Measurements from ENCODE around the gene RNF4.
"Not testable (repeated sequence)": the region's sequence is repeated elsewhere in the genome, so short reads cannot be mapped to it uniquely, and the experiment has no call there.

Gene RNF4, protein sequence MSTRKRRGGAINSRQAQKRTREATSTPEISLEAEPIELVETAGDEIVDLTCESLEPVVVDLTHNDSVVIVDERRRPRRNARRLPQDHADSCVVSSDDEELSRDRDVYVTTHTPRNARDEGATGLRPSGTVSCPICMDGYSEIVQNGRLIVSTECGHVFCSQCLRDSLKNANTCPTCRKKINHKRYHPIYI

DNA sequence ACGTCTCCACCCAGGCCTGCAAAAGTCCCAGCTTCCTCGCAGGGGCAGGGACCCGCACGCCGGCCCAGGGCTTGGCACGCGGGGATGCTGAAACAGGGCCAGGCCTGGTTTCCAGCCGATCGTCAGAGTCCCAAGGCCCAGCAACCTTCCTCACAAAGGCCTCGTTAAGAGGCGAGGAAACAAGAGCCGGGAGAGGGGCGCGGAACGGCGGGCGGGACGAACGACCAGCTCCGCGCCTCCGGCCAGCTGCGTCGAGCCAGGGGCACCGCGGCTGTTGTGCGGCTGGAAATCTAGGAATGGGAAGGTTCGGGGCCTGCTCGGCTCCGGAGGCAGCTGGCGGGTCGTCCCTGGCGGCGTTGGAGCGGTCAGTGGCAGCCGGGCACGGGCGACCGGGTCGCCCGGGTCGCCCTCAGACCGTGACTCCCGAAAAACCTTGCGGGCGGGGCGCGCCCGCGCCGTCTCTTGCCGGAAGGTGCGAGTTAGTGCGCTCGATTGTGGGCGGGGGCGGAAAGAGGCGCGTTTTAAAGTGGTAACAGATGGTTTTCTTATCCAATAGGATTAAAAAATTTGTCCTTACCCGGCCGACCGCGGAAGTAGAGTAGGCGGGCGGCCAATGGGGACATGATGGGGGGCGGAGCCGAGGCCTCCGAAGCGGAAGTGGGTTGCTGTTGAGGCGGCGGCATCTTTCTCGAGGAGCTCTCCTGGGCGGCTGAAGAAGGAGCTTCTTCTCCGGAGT, at the start of gene RNF4:
RNF4 (plus strand) TSS at position 651 of the 736 bp plus-strand sequence. CDS start 21,388 bp downstream, outside the sequence.
- in situ Hi-C loops (cut with HindIII; ENCODE audit: low pct_unique_long_range_greater_than_20kb, low sequenced_read_pairs): no loop called here
- DNase-seq (ENCODE audit: low read depth in 1 of 2, low spot score in 1 of 2): peak; percentile 97 to 99
- no peak for TF ChIP-seq JUND (IDR thresholded peaks at IDR 0.05; ENCODE audit: low read depth)

DNA sequence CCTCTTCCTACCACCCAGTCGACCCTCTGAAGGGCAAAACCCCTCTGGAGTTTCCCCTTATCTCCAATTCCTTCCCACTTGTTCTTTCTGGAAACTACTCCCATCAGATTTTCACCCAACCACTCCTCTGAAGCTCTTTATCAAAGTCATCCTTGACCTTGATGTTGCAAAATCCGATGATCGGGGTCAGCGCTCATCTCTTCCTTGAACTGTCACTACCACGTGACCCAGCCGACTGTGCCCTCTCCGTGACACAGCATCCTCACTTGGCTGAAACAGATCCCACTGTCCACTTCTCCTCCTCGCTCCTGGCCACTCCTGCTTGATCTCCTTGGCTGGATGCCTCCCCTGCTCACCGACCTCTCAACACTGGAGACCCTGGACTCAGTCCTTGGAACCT, 49.1 kb upstream of the RNF4 start:
- no peak for TF ChIP-seq JUND (IDR thresholded peaks at IDR 0.05; ENCODE audit: low read depth)
- no peak for DNase-seq (ENCODE audit: low read depth in 1 of 2, low spot score in 1 of 2)
- in situ Hi-C loops (cut with HindIII; ENCODE audit: low pct_unique_long_range_greater_than_20kb, low sequenced_read_pairs): no loop called here

DNA sequence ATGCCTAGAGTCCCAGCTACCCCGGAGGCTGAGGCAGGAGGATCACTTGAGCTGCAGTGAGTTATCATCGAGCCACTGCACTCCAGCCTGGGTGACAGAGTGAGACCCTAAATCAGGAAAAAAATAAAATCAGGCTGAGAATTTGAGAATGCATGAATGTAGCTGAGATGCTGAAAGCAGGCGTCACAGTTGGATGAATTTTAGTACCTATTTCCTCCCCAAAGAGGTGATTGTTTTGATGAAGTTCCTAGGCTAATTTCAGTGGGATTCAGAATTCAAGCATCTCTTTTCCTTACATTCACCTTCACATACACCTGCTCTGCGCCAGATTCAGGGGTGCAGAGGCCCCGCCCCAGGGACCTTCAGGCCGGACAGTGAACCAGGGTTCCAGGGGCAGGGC, 47.0 kb upstream of the RNF4 start:
- DNase-seq (ENCODE audit: low read depth in 1 of 2, low spot score in 1 of 2): no peak
- in situ Hi-C loops (cut with HindIII; ENCODE audit: low pct_unique_long_range_greater_than_20kb, low sequenced_read_pairs): no loop called here
- TF ChIP-seq JUND (IDR thresholded peaks at IDR 0.05; ENCODE audit: low read depth): no peak

DNA sequence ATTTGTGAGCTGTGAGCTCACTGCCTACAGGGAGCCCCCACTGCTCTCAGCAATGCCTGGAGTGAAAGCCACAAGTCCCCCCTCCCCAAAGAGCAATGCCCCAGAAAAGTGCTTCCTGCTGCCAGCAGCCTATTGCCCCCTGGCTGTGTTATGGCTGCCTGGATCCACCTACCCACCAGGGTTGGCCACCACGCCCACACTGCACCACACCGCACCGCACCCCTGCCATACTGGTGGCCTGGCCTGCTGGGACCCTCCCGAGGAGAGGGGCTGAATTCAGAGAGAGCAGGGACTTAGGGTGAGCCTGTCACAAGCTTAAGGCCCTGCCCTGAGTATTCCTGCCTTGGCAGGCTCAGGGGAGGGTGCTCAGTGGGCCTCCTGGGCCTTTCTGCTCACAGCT, 45.8 kb upstream of the RNF4 start:
- no peak for TF ChIP-seq JUND (IDR thresholded peaks at IDR 0.05; ENCODE audit: low read depth)
- DNase-seq (ENCODE audit: low read depth in 1 of 2, low spot score in 1 of 2): no peak
- in situ Hi-C loops (cut with HindIII; ENCODE audit: low pct_unique_long_range_greater_than_20kb, low sequenced_read_pairs): no loop called here

DNA sequence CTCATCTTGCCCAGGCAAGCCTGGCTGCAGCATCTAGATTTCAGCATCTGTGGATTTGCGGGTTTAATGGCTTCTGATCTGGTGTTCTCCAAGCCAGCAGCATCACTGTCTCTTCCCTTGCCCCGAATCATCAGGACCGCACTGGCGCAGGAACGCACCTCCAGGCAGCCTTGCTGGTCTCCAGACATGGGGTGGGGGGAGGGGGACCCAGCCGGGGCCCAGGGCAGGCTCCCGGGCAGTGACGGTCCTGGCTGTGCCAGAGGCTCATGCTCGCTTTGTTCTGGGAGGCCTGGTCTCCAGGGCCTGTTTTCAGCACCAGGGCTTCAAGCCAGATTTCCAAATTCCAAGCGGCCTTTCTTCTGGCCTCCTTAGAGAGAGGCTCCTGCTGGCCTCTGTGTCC, 45.2 kb upstream of the RNF4 start:
- TF ChIP-seq JUND (IDR thresholded peaks at IDR 0.05; ENCODE audit: low read depth): no peak
- DNase-seq (ENCODE audit: low read depth in 1 of 2, low spot score in 1 of 2): no peak
- in situ Hi-C loops (cut with HindIII; ENCODE audit: low pct_unique_long_range_greater_than_20kb, low sequenced_read_pairs): no loop called here

DNA sequence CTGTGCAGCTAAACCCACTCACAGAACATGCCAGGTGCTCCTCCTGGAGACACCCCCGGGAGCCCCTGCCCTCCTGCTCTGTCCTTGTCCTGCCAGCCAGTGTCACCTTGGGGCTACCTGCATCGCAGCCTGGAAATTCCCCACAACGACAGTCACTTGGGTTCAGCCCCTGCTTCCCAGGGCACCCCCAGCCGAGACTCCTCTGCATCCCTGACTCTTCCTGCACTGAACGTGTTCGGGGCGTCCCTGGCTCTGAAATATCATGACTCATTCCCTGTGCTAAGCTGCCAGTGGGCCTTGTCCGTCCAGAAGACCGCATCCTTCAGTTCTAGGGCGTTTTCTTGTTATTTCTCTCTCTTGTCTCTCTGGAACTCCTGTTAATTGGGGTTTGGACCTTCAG, 44.3 kb upstream of the RNF4 start:
- in situ Hi-C loops (cut with HindIII; ENCODE audit: low pct_unique_long_range_greater_than_20kb, low sequenced_read_pairs): no loop called here
- TF ChIP-seq JUND (IDR thresholded peaks at IDR 0.05; ENCODE audit: low read depth): no peak
- no peak for DNase-seq (ENCODE audit: low read depth in 1 of 2, low spot score in 1 of 2)

DNA sequence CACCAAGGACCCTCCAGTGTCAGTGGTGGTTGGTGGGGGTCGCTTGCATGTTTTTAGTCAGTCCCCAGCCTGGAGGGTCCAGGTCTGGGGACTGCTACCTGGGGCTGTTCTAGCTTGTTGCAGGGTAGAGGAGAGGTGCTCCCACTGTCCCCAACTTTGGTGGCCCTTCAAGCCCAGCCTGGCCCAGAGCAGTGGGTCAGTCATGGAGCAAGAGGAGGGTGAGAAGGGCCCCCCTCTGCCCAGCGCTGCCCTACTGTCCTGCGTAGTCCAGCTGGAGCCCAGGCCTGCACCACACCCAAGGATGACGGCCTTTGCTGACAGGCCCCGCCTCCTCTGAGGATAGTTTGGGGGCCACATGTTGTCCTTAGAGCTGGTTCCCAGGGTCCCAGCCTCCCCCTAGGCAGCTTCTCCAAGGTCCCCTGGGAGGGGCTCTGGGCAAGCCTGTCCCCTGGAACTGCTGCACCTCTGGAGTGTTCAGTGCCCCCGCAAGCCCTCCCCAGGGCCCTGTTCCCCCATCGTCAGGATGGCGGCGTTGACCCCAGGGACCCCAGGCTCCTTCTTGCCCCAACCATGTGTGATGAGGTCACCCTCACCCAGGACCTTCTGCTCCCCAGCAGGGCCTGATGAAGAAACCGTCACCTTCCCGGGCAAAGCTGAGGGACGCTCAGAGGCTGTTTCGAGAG, 43.4 kb upstream of the RNF4 start:
- TF ChIP-seq JUND (IDR thresholded peaks at IDR 0.05; ENCODE audit: low read depth): no peak
- in situ Hi-C loops (cut with HindIII; ENCODE audit: low pct_unique_long_range_greater_than_20kb, low sequenced_read_pairs): no loop called here
- DNase-seq (ENCODE audit: low read depth in 1 of 2, low spot score in 1 of 2): no peak

DNA sequence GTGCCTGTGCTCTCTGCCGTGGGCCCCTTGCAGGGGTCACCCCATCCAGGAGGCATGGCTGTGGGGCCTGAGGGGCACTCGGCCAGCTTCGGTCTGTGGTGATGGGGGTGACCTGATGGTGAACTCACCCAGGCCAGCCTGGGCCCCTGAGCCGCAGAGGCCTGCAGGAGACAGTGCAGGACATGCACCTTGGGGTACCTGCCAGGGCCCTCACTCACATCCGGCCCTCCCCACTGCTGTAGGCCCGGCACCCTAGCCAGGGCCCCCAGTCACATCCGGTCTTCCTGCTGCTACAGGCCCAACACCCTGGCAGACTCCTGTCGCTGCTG, 42.9 kb upstream of the RNF4 start:
- DNase-seq (ENCODE audit: low read depth in 1 of 2, low spot score in 1 of 2): no peak
- in situ Hi-C loops (cut with HindIII; ENCODE audit: low pct_unique_long_range_greater_than_20kb, low sequenced_read_pairs): no loop called here
- TF ChIP-seq JUND (IDR thresholded peaks at IDR 0.05; ENCODE audit: low read depth): no peak

DNA sequence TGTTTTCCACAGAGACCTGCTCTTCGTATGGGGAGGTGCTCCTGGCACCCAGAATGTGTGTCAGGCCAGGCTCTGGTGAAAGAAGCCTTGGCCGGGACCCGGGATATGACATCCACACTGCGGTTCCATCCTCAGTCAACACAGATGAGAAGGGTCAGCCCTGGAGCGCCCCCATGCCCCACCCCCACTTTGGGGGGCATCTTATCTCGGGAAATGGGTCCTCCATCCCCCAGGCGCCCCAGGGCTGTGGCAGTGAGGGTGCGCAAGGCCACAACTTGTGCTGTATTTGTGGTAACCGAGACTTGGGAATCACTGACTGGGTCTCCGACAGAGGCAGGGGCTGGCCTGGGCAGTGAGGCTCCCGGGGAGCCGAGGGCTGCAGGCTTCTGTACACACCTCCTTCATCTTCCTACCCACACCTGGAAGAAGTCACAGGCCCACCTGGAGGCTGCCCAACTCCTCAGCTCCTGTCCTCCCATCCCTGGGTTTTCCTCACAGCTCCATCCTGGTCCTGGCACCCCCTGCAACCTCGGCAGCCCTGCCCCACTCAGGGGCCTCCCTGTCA, 42.1 kb upstream of the RNF4 start:
- in situ Hi-C loops (cut with HindIII; ENCODE audit: low pct_unique_long_range_greater_than_20kb, low sequenced_read_pairs): no loop called here
- no peak for TF ChIP-seq JUND (IDR thresholded peaks at IDR 0.05; ENCODE audit: low read depth)
- no peak for DNase-seq (ENCODE audit: low read depth in 1 of 2, low spot score in 1 of 2)

DNA sequence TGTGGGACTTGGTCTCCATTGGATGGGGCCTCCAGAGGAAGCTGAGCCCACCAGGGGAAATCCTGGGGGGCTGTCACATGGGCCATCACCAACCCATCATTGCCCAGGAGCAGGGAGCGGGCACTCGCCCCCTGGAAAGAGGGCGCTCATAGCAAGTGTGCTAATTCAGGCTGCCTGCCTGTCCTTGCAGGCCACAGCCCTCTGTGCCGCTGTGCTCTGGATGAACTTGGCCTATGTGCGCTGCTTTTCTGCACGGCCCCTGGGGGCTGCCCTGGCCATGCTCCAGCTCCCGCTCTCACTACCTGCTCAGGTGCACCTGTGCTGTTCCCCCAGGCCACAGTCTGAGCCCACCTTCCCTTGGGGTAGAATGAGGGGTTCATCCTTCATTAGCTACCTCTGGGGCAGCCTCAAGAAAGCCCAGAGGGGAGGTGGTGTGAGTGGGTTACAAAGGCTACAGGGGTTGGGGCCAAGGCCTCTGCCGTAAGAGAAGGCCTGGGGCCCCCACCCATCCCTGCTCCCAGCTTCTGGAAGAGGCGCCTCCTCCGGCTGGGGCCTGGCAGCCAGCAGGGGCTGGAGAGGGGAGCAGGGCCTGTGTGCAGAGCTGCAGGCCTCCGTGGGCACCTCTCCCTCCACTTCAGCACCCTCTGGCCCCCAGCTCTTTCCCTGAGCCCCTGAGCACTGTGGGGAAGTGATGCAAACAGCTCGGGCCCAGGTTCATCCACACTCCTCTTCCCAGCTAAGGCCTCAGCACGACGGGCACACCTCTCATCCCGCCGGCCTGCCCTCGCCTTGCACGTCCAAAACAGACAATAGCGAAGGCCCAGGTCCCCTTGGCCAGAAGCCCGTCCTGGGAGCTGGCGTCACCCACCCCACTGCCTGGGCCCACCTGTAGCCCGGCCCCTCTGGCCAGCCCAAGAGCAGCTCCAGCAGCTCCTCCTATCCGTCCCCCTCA, 41.2 kb upstream of the RNF4 start:
- TF ChIP-seq JUND (IDR thresholded peaks at IDR 0.05; ENCODE audit: low read depth): no peak
- no peak for DNase-seq (ENCODE audit: low read depth in 1 of 2, low spot score in 1 of 2)
- in situ Hi-C loops (cut with HindIII; ENCODE audit: low pct_unique_long_range_greater_than_20kb, low sequenced_read_pairs): no loop called here

DNA sequence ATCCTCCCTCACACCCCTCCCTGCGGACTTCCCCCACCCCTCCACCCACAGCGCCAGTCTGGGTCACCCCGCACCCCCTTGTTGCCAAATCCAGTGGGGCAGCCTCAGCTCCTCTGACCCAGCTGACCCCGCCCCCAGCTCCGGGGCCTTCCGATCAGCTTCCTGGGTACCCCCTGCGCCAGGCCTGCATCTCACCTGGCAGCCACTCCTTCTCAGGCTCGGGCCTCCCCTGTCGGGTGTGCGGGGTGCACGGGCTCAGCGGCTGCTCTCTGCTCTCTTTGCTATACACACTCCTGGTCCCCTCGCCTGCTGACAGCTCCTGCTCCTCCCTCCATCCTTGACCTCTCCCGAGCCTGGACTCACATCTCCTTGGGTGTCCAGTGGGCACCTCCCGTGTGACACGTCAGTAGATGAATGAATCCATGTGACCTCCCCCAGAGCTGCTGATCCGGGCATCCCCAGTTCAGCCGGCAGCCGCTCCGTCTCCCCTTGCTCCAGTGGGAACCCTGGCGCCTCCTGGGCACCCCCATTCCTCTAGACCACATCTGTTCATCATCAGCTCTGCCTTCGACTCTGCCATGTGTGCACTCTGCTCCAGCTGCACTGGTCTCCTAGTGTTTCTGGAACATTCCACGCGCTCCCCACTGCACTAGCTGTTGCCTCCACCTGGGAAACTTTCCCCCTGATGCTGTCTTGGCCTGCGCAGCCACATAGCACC, 40.3 kb upstream of the RNF4 start:
- DNase-seq (ENCODE audit: low read depth in 1 of 2, low spot score in 1 of 2): no peak
- in situ Hi-C loops (cut with HindIII; ENCODE audit: low pct_unique_long_range_greater_than_20kb, low sequenced_read_pairs): no loop called here
- no peak for TF ChIP-seq JUND (IDR thresholded peaks at IDR 0.05; ENCODE audit: low read depth)

DNA sequence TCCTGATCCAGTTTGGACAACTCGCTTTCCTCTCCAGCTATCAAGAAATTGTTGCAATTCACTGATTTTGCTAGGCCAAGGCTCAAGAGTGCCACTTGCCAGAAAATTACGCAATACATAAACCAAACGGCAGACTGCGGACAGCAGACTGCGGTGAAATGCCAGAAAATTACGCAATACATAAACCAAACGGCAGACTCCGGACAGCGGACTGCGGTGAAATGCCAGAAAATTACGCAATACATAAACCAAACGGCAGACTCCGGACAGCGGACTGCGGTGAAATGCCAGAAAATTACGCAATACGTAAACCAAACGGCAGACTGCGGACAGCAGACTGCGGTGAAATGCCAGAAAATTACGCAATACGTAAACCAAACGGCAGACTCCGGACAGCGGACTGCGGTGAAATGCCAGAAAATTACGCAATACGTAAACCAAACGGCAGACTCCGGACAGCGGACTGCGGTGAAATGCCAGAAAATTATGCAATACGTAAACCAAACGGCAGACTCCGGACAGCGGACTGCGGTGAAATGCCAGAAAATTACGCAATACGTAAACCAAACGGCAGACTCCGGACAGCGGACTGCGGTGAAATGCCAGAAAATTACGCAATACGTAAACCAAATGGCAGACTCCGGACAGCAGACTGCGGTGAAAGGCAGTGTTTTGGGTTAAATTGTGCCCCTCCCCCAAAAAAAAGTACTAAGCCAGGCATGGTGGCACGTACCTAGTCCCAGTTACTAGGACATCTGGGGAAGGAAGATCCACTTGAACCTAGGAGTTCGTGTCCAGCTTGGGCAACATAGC, 38.8 kb upstream of the RNF4 start:
- in situ Hi-C loops (cut with HindIII; ENCODE audit: low pct_unique_long_range_greater_than_20kb, low sequenced_read_pairs): not testable (repeated sequence)
- DNase-seq (ENCODE audit: low read depth in 1 of 2, low spot score in 1 of 2): peak in 1 of 2 experiments; percentile 24

Data from T47D (cell line).